Measurements from ENCODE around the gene ST8SIA4. TPM values are rescaled to one million over a fixed set of nuclear protein-coding genes. Genes with fewer than 3 reads are reported as not detected.

The ST8SIA4 gene
- 3.1 and 4.1 TPM in 2 replicates for total RNA-seq

GRCh38 chr5:100903039-100903887, at the start of gene ST8SIA4:
Gene ST8SIA4 (minus strand): TSS chr5:100903282. CDS start chr5:100902955, 327 bp downstream.

